HEK293 (cell line): ENCODE results near the gene CADM4.

Experiments used
- CTCF ChIA-PET: fragments of 350-600 bp; formaldehyde crosslinking; extraction: SDS; loops from one replicate; lab custom pipeline; 2021; ENCODE audit warnings: antibody characterized with exemption; lab: Yijun Ruan, JAX
- POLR2A ChIA-PET: fragments of 300-600 bp; formaldehyde crosslinking; extraction: SDS; loops from one replicate; lab custom pipeline; 2020; ENCODE audit warnings: antibody characterized with exemption, inconsistent platforms; lab: Yijun Ruan, JAX
- H3K27ac ChIP-seq: fragments of 200-500 bp; sonication (Bioruptor generic); 2 replicates; pipeline ENCODE4 v1.5.1; 2014; ENCODE audit warnings: low read depth, low read length, control low read depth, inconsistent platforms; ENCODE audit errors: extremely low read depth
- H3K36me3 ChIP-seq, 2 experiments: fragments of 200-500 bp in 1 of 2; sonication (Bioruptor generic) in 1 of 2; 1 replicate in 1 of 2; 2 replicates in 1 of 2; pipeline ENCODE4 v1.5.1; 2014 to 2017; ENCODE audit warnings: inconsistent platforms in 2 of 2, low read length in 2 of 2; ENCODE audit not compliant: control insufficient read depth in 2 of 2, insufficient read depth in 1 of 2
- H3K4me1 ChIP-seq: fragments of 200-500 bp; sonication (Bioruptor generic); 2 replicates; pipeline ENCODE4 v1.5.1; 2014; ENCODE audit warnings: mild to moderate bottlenecking, low read length, inconsistent platforms; ENCODE audit not compliant: control insufficient read depth, insufficient read depth
- H3K4me3 ChIP-seq: 2 replicates; pipeline ENCODE4 v1.5.1; 2011; ENCODE audit warnings: low read depth, mild to moderate bottlenecking, control low read depth, low read length, moderate library complexity
- H3K9me3 ChIP-seq: fragments of 200-500 bp; sonication (Bioruptor generic); 2 replicates; pipeline ENCODE4 v1.5.1; 2014; ENCODE audit warnings: low read depth, low read length, inconsistent platforms; ENCODE audit not compliant: control insufficient read depth, insufficient read depth
- EGR2 ChIP-seq: fragments of 450-650 bp; formaldehyde crosslinking; IDR thresholded peaks from 2 replicates; pipeline ENCODE4 v1.5.1; 2016; ENCODE audit warnings: low read depth, missing biosample characterization, missing genetic modification characterization
- FEZF1 ChIP-seq: fragments of 450-650 bp; formaldehyde crosslinking; IDR thresholded peaks from 2 replicates; pipeline ENCODE4 v1.5.1; 2016; ENCODE audit warnings: missing biosample characterization, missing genetic modification characterization
- GFI1B ChIP-seq: fragments of 450-650 bp; formaldehyde crosslinking; IDR thresholded peaks from 2 replicates; pipeline ENCODE4 v1.5.1; 2016; ENCODE audit warnings: missing biosample characterization, missing genetic modification characterization
- IKZF3 ChIP-seq: fragments of 450-650 bp; IDR thresholded peaks from 2 replicates; pipeline ENCODE4 v1.5.0; 2018; ENCODE audit warnings: missing biosample characterization, mild to moderate bottlenecking, missing genetic modification characterization, moderate library complexity
- KLF10 ChIP-seq: fragments of 450-650 bp; IDR thresholded peaks from 2 replicates; pipeline ENCODE4 v1.5.1; 2018; ENCODE audit warnings: missing biosample characterization, mild to moderate bottlenecking, missing genetic modification characterization
- KLF16 ChIP-seq: fragments of 450-650 bp; formaldehyde crosslinking; IDR thresholded peaks from 2 replicates; pipeline ENCODE4 v1.5.1; 2017; ENCODE audit warnings: missing biosample characterization, missing genetic modification characterization
- KLF7 ChIP-seq: fragments of 450-650 bp; formaldehyde crosslinking; IDR thresholded peaks from 2 replicates; pipeline ENCODE4 v1.5.1; 2016; ENCODE audit warnings: missing biosample characterization, missing genetic modification characterization, borderline replicate concordance
- MYNN ChIP-seq: fragments of 450-650 bp; formaldehyde crosslinking; IDR thresholded peaks from 2 replicates; pipeline ENCODE4 v1.5.1; 2016; ENCODE audit warnings: missing biosample characterization, missing genetic modification characterization, borderline replicate concordance
- MZF1 ChIP-seq: fragments of 450-650 bp; formaldehyde crosslinking; IDR thresholded peaks from 2 replicates; pipeline ENCODE4 v1.5.1; 2017; ENCODE audit warnings: missing biosample characterization, missing genetic modification characterization, borderline replicate concordance
- RBAK ChIP-seq: fragments of 450-650 bp; formaldehyde crosslinking; IDR thresholded peaks from 2 replicates; pipeline ENCODE4 v1.5.1; 2016; ENCODE audit warnings: missing biosample characterization, missing genetic modification characterization
- SP3 ChIP-seq: fragments of 450-650 bp; formaldehyde crosslinking; IDR thresholded peaks from 2 replicates; pipeline ENCODE4 v1.5.1; 2016; ENCODE audit warnings: missing biosample characterization, missing genetic modification characterization
- ZBTB17 ChIP-seq: fragments of 450-650 bp; formaldehyde crosslinking; IDR thresholded peaks from 2 replicates; pipeline ENCODE4 v1.5.1; 2016; ENCODE audit warnings: missing biosample characterization, missing genetic modification characterization
- ZBTB8A ChIP-seq: fragments of 450-650 bp; formaldehyde crosslinking; IDR thresholded peaks from 2 replicates; pipeline ENCODE4 v1.5.1; 2016; ENCODE audit warnings: missing biosample characterization, missing genetic modification characterization
- ZFP69B ChIP-seq: fragments of 450-650 bp; formaldehyde crosslinking; IDR thresholded peaks from 2 replicates; pipeline ENCODE4 v1.5.1; 2016; ENCODE audit warnings: missing biosample characterization, missing genetic modification characterization
- ZNF112 ChIP-seq: fragments of 450-650 bp; formaldehyde crosslinking; IDR thresholded peaks from 2 replicates; pipeline ENCODE4 v1.5.0; 2017; ENCODE audit warnings: missing biosample characterization, missing genetic modification characterization
- ZNF2 ChIP-seq: fragments of 450-650 bp; formaldehyde crosslinking; IDR thresholded peaks from 2 replicates; pipeline ENCODE4 v1.5.1; 2016; ENCODE audit warnings: missing biosample characterization, missing genetic modification characterization
- ZNF214 ChIP-seq: fragments of 450-650 bp; formaldehyde crosslinking; IDR thresholded peaks from 2 replicates; pipeline ENCODE4 v1.5.1; 2017; ENCODE audit warnings: missing biosample characterization, mild to moderate bottlenecking, missing genetic modification characterization, borderline replicate concordance
- ZNF394 ChIP-seq: fragments of 450-650 bp; formaldehyde crosslinking; IDR thresholded peaks from 2 replicates; pipeline ENCODE4 v1.5.1; 2016; ENCODE audit warnings: missing biosample characterization, missing genetic modification characterization, mild to moderate bottlenecking, moderate library complexity, borderline replicate concordance
- ZNF423 ChIP-seq: fragments of 450-650 bp; formaldehyde crosslinking; IDR thresholded peaks from 2 replicates; pipeline ENCODE4 v1.5.1; 2016; ENCODE audit warnings: missing biosample characterization, missing genetic modification characterization
- ZNF558 ChIP-seq: fragments of 450-650 bp; formaldehyde crosslinking; IDR thresholded peaks from 2 replicates; pipeline ENCODE4 v1.5.1; 2016; ENCODE audit warnings: missing biosample characterization, missing genetic modification characterization
- ZNF621 ChIP-seq: fragments of 450-650 bp; formaldehyde crosslinking; IDR thresholded peaks from 2 replicates; pipeline ENCODE4 v1.5.1; 2017; ENCODE audit warnings: missing biosample characterization, missing genetic modification characterization
- ZNF624 ChIP-seq: fragments of 450-650 bp; formaldehyde crosslinking; IDR thresholded peaks from 2 replicates; pipeline ENCODE4 v1.5.1; 2017; ENCODE audit warnings: missing biosample characterization, missing genetic modification characterization
- ZNF658 ChIP-seq: fragments of 450-650 bp; formaldehyde crosslinking; IDR thresholded peaks from 2 replicates; pipeline ENCODE4; 2016; ENCODE audit warnings: missing biosample characterization, missing genetic modification characterization
- ZNF692 ChIP-seq: fragments of 450-650 bp; formaldehyde crosslinking; IDR thresholded peaks from 2 replicates; pipeline ENCODE4 v1.5.1; 2016; ENCODE audit warnings: missing biosample characterization, missing genetic modification characterization
- ZNF747 ChIP-seq: fragments of 450-650 bp; formaldehyde crosslinking; IDR thresholded peaks from 2 replicates; pipeline ENCODE4 v1.5.1; 2016; ENCODE audit warnings: missing biosample characterization, missing genetic modification characterization
- ZNF768 ChIP-seq: fragments of 450-650 bp; formaldehyde crosslinking; IDR thresholded peaks from 2 replicates; pipeline ENCODE4 v1.5.1; 2018; ENCODE audit warnings: missing biosample characterization, mild to moderate bottlenecking, missing genetic modification characterization
- ZNF776 ChIP-seq: fragments of 450-650 bp; formaldehyde crosslinking; IDR thresholded peaks from 2 replicates; pipeline ENCODE4 v1.5.0; 2017; ENCODE audit warnings: missing biosample characterization, missing genetic modification characterization, borderline replicate concordance
- ZNF843 ChIP-seq: fragments of 450-650 bp; formaldehyde crosslinking; IDR thresholded peaks from 2 replicates; pipeline ENCODE4 v1.5.1; 2016; ENCODE audit warnings: missing biosample characterization, missing genetic modification characterization
- TF ChIP-seq, protein P1 (sequence below): fragments of 450-650 bp; formaldehyde crosslinking; IDR thresholded peaks from 2 replicates; pipeline ENCODE4 v1.5.1; 2016; ENCODE audit warnings: missing biosample characterization, missing genetic modification characterization
- TF ChIP-seq, protein P2 (sequence below): fragments of 450-650 bp; formaldehyde crosslinking; IDR thresholded peaks from 2 replicates; pipeline ENCODE4 v1.5.1; 2016; ENCODE audit warnings: missing biosample characterization, missing genetic modification characterization
- TF ChIP-seq, protein P3 (sequence below): sonication (generic); formaldehyde crosslinking; IDR thresholded peaks from 2 replicates; pipeline ENCODE4 v1.8.1; 2022; ENCODE audit warnings: mild to moderate bottlenecking, moderate library complexity, missing genetic modification reagents

Gene CADM4

GRCh38 chr19:43640424-43640757 lies 741 bp upstream of the CADM4 start:
- CTCF ChIA-PET: interaction anchor here (4.5 kb wide), 1 partner anchor 12 kb away, joined by 27 read pairs; no protein-coding TSS in a partner anchor
- Histone ChIP-seq H3K4me3 (no peak overlapping the region), H3K36me3 (peaks cover 0 to 5% of the 10 kb centered on the region in 2 experiments; a peak in 1 of 3 replicates), H3K9me3 (no peaks in the 10 kb centered on the region), H3K4me1 (peaks cover 17% of the 10 kb centered on the region), H3K27ac (peak overlapping the region; percentile 34; the same call in 1 of the 2 replicates)
- POLR2A ChIA-PET: interaction anchor here (1.4 to 2.9 kb wide), 2 partner anchors 12 to 28 kb away, joined by 6 to 13 read pairs; no protein-coding TSS in a partner anchor
- TF ChIP-seq, protein P1, sequence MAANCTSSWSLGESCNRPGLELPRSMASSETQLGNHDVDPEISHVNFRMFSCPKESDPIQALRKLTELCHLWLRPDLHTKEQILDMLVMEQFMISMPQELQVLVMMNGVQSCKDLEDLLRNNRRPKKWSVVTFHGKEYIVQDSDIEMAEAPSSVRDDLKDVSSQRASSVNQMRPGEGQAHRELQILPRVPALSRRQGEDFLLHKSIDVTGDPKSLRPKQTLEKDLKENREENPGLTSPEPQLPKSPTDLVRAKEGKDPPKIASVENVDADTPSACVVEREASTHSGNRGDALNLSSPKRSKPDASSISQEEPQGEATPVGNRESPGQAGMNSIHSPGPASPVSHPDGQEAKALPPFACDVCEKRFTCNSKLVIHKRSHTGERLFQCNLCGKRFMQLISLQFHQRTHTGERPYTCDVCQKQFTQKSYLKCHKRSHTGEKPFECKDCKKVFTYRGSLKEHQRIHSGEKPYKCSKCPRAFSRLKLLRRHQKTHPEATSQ (tag by site-specific recombination): no peak
- no peak for TF ChIP-seq MZF1
- TF ChIP-seq KLF7: no peak
- 0 out of 2 replicates have a peak, but pooled peaks have one; percentile 7 for TF ChIP-seq RBAK
- TF ChIP-seq ZNF394 (tag by site-specific recombination): no peak
- no peak for TF ChIP-seq KLF16
- TF ChIP-seq ZBTB8A (tag by site-specific recombination): no peak
- no peak for TF ChIP-seq ZNF558
- no peak for TF ChIP-seq GFI1B
- no peak for TF ChIP-seq FEZF1
- TF ChIP-seq, protein P2, sequence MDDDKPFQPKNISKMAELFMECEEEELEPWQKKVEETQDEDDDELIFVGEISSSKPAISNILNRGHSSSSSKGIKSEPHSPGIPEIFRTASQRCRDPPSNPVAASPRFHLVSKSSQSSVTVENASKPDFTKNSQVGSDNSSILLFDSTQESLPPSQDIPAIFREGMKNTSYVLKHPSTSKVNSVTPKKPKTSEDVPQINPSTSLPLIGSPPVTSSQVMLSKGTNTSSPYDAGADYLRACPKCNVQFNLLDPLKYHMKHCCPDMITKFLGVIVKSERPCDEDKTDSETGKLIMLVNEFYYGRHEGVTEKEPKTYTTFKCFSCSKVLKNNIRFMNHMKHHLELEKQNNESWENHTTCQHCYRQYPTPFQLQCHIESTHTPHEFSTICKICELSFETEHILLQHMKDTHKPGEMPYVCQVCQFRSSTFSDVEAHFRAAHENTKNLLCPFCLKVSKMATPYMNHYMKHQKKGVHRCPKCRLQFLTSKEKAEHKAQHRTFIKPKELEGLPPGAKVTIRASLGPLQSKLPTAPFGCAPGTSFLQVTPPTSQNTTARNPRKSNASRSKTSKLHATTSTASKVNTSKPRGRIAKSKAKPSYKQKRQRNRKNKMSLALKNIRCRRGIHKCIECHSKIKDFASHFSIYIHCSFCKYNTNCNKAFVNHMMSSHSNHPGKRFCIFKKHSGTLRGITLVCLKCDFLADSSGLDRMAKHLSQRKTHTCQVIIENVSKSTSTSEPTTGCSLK (tag by site-specific recombination): peak; percentile 3; the same call in 1 of the 2 replicates
- no peak for TF ChIP-seq ZFP69B
- TF ChIP-seq, protein P3, sequence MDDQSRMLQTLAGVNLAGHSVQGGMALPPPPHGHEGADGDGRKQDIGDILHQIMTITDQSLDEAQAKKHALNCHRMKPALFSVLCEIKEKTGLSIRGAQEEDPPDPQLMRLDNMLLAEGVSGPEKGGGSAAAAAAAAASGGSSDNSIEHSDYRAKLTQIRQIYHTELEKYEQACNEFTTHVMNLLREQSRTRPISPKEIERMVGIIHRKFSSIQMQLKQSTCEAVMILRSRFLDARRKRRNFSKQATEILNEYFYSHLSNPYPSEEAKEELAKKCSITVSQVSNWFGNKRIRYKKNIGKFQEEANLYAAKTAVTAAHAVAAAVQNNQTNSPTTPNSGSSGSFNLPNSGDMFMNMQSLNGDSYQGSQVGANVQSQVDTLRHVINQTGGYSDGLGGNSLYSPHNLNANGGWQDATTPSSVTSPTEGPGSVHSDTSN: no peak
- TF ChIP-seq ZNF423 (tag by site-specific recombination): no peak
- TF ChIP-seq MYNN (tag by site-specific recombination): no peak
- TF ChIP-seq KLF10: no peak
- no peak for TF ChIP-seq ZNF214
- TF ChIP-seq ZNF768 (tag by site-specific recombination): no peak
- no peak for TF ChIP-seq IKZF3
- no peak for TF ChIP-seq ZNF843 (tag by site-specific recombination)
- no peak for TF ChIP-seq ZNF624 (tag by site-specific recombination)
- no peak for TF ChIP-seq EGR2
- TF ChIP-seq ZNF2 (tag by site-specific recombination): no peak
- no peak for TF ChIP-seq ZNF776 (tag by site-specific recombination)
- no peak for TF ChIP-seq SP3 (tag by site-specific recombination)
- no peak for TF ChIP-seq ZNF621 (tag by site-specific recombination)
- TF ChIP-seq ZNF658 (tag by site-specific recombination): no peak
- TF ChIP-seq ZBTB17 (tag by site-specific recombination): no peak
- no peak for TF ChIP-seq ZNF692 (tag by site-specific recombination)
- TF ChIP-seq ZNF747 (tag by site-specific recombination): no peak
- 0 out of 2 replicates have a peak, but pooled peaks have one; percentile 13 for TF ChIP-seq ZNF112
